GM18505 (cell line): ENCODE measurements around the gene PKHD1.
A peak's percentile ranks its signal among the peaks of the same experiment; 100 is the strongest.

Experiments used
- ATAC-seq: cut with Tn5 transposase; IDR thresholded peaks from one replicate; pipeline ENCODE4 v1.9.1; 2021; ENCODE audit not compliant: unreplicated experiment
- POLR2A ChIP-seq: IDR thresholded peaks from 4 replicates; pipeline ENCODE4 v1.6.1; 2011; ENCODE audit warnings: borderline replicate concordance; ENCODE audit not compliant: insufficient read depth, insufficient read length; ENCODE audit errors: extremely low read depth

Gene PKHD1

GRCh38 chr6:51844336-51844735 lies 243.1 kb downstream of the PKHD1 start:
- TF ChIP-seq POLR2A: no peak

GRCh38 chr6:51843456-51844056 lies 243.9 kb downstream of the PKHD1 start:
- ATAC-seq: no peak
- TF ChIP-seq POLR2A: no peak

More at GRCh38 chr6:51844336-51844735, 243.1 kb downstream of the PKHD1 start:
- ATAC-seq: no peak

- TF ChIP-seq POLR2A: no peak
- no peak for ATAC-seq
Measured at GRCh38 chr6:51842804-51843378, 244.5 kb downstream of the PKHD1 start.

GRCh38 chr6:51842061-51842803 lies 245.2 kb downstream of the PKHD1 start:
- TF ChIP-seq POLR2A: no peak
- ATAC-seq: no peak

- ATAC-seq: no peak
- no peak for TF ChIP-seq POLR2A
Measured at GRCh38 chr6:51841626-51842025, 245.8 kb downstream of the PKHD1 start.

GRCh38 chr6:51839726-51840374 lies 247.6 kb downstream of the PKHD1 start:
- no peak for ATAC-seq

GRCh38 chr6:51830666-51831065 lies 256.7 kb downstream of the PKHD1 start:
- TF ChIP-seq POLR2A: no peak
- ATAC-seq: no peak

More at GRCh38 chr6:51839726-51840374, 247.6 kb downstream of the PKHD1 start:
- TF ChIP-seq POLR2A: no peak

- TF ChIP-seq POLR2A: no peak
- no peak for ATAC-seq
Measured at GRCh38 chr6:51827580-51827979, 259.8 kb downstream of the PKHD1 start.

GRCh38 chr6:51824940-51825339 lies 262.5 kb downstream of the PKHD1 start:
- no peak for TF ChIP-seq POLR2A
- no peak for ATAC-seq

- no peak for TF ChIP-seq POLR2A
- ATAC-seq: no peak
Measured at GRCh38 chr6:51820555-51820954, 266.9 kb downstream of the PKHD1 start.

GRCh38 chr6:51818520-51819022 lies 268.8 kb downstream of the PKHD1 start:
- TF ChIP-seq POLR2A: no peak
- ATAC-seq: no peak

- ATAC-seq: no peak
- no peak for TF ChIP-seq POLR2A
Measured at GRCh38 chr6:51817832-51818231, 269.6 kb downstream of the PKHD1 start.

GRCh38 chr6:51814418-51814817 lies 273.0 kb downstream of the PKHD1 start:
- no peak for TF ChIP-seq POLR2A
- ATAC-seq: peak; percentile 64
